ENCODE measurements around the gene PKP4. TPM values are rescaled to one million over a fixed set of nuclear protein-coding genes. Genes with fewer than 3 reads are reported as not detected.

The PKP4 gene
- total RNA-seq, 2 experiments from 2014 or later = 68.7 to 73.2 TPM

DNA sequence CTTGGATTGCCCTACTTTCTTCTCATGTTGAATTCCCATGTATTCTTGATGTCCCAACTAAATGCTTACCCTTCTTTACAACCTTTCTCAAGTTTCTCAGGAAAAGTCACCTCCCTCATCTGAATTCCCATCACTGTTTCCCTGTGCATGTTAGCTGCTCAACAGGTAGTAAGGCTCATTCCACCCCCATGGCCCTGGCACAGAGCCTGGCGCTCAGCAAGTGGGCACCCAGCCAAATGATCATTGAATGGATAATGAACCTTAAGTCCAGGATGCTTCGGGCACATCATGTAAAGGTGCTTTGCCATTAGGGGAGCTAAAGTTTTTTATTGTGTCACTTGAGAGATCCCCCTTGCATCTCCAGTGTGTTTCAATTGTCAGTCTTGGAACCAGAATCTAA lies 124.0 kb downstream of the PKP4 start:
- BruUV-seq (replicated peaks) = no TSS peak
- intact Hi-C loops (cut with micrococcal nuclease; ENCODE audit: unreplicated experiment) = no loop called here
- H3K4me2 ChIP-seq (ENCODE audit: low read length) = no peak overlapping the region

DNA sequence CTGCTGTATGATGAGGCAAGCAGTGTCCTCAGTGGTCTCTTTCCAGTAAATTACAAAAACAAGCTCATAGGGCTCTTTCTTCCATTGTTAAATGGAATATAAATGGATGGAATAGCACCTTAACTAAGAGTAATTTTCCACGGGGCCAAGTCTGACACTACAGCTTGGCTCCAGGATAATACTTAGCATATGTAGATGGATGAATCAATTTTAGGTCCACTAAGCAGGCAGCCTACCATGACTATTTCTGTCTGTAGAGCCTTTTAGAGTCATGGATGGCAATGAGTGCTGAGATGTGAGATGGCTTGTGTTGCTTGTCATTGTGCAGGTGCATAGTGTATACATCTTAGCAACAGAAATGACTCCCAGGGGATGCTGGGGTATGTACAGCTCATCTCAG lies 125.9 kb downstream of the PKP4 start:
- H3K4me2 ChIP-seq (ENCODE audit: low read length) = no peak overlapping the region
- POLR2A ChIA-PET = no interaction called here
- no peaks in the 10 kb centered on the region for H3K79me2 ChIP-seq (ENCODE audit: insufficient read depth, low read depth, low read length)
- CTCF ChIA-PET (ENCODE audit: unreplicated experiment) = no interaction called here
- BruUV-seq (replicated peaks) = no TSS peak
- DNase-seq (ENCODE audit: low spot score) = no peak
- H2AFZ ChIP-seq (ENCODE audit: low read length) = no peak overlapping the region
- no peaks in the 10 kb centered on the region for H3K9me3 ChIP-seq (ENCODE audit: low read length)
- H3K4me1 ChIP-seq (ENCODE audit: insufficient read depth, low read length, poor library complexity, severe bottlenecking) = no peaks in the 10 kb centered on the region
- no peak for TF ChIP-seq EZH2phosphoT487 (IDR thresholded peaks at IDR 0.05; ENCODE audit: borderline replicate concordance, low read depth, low read length)
- TF ChIP-seq, protein P1, sequence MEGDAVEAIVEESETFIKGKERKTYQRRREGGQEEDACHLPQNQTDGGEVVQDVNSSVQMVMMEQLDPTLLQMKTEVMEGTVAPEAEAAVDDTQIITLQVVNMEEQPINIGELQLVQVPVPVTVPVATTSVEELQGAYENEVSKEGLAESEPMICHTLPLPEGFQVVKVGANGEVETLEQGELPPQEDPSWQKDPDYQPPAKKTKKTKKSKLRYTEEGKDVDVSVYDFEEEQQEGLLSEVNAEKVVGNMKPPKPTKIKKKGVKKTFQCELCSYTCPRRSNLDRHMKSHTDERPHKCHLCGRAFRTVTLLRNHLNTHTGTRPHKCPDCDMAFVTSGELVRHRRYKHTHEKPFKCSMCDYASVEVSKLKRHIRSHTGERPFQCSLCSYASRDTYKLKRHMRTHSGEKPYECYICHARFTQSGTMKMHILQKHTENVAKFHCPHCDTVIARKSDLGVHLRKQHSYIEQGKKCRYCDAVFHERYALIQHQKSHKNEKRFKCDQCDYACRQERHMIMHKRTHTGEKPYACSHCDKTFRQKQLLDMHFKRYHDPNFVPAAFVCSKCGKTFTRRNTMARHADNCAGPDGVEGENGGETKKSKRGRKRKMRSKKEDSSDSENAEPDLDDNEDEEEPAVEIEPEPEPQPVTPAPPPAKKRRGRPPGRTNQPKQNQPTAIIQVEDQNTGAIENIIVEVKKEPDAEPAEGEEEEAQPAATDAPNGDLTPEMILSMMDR (conservative IDR thresholded peaks at IDR 0.05; ENCODE audit: low read length) = no peak
- H3K9me2 ChIP-seq (ENCODE audit: insufficient read depth, low read length) = no peaks in the 10 kb centered on the region
- H3K4me3 ChIP-seq (ENCODE audit: low read depth, low read length, poor library complexity, severe bottlenecking) = no peak overlapping the region
- H3K27ac ChIP-seq (ENCODE audit: low read depth, low read length, poor library complexity, severe bottlenecking) = no peak overlapping the region
- H4K20me1 ChIP-seq (ENCODE audit: insufficient read depth, low read length) = no peaks in the 10 kb centered on the region
- intact Hi-C loops (cut with micrococcal nuclease; ENCODE audit: unreplicated experiment) = no loop called here
- no peaks in the 10 kb centered on the region for H3K36me3 ChIP-seq (ENCODE audit: insufficient read depth, low read length)

More for the DNA sequence above, 124.0 kb downstream of the PKP4 start:
- TF ChIP-seq, protein P1 (conservative IDR thresholded peaks at IDR 0.05; ENCODE audit: low read length) = no peak
- no peak for TF ChIP-seq EZH2phosphoT487 (IDR thresholded peaks at IDR 0.05; ENCODE audit: borderline replicate concordance, low read depth, low read length)
- Histone ChIP-seq H3K27ac (ENCODE audit: low read depth, low read length, poor library complexity, severe bottlenecking) (no peak overlapping the region), H4K20me1 (ENCODE audit: insufficient read depth, low read length) (no peaks in the 10 kb centered on the region), H3K9me2 (ENCODE audit: insufficient read depth, low read length) (no peaks in the 10 kb centered on the region), H2AFZ (ENCODE audit: low read length) (no peak overlapping the region), H3K79me2 (ENCODE audit: insufficient read depth, low read depth, low read length) (no peaks in the 10 kb centered on the region), H3K36me3 (ENCODE audit: insufficient read depth, low read length) (no peaks in the 10 kb centered on the region), H3K4me3 (ENCODE audit: low read depth, low read length, poor library complexity, severe bottlenecking) (no peak overlapping the region), H3K9me3 (ENCODE audit: low read length) (no peaks in the 10 kb centered on the region), H3K4me1 (ENCODE audit: insufficient read depth, low read length, poor library complexity, severe bottlenecking) (no peaks in the 10 kb centered on the region)
- CTCF ChIA-PET (ENCODE audit: unreplicated experiment) = no interaction called here
- no peak for DNase-seq (ENCODE audit: low spot score)
- POLR2A ChIA-PET = no interaction called here

DNA sequence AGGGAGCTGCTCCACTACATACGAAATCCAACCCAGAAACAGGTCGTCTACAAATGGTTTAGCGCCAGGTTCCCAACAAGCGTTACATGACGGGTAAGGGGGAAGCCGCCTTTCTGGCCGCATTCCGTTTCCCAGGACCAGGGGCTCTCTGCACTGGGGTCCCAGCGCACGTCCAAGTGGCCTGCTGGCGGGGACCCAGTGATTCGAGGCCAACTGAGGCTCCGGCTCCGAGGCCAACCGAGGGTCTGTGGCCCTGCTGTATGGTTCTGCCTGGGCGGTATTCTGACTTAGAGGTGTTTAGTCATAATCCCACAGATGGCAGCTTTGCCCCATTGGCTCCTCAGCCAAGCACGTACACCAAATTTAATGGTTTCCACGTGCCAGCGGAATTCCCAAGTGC lies 127.2 kb downstream of the PKP4 start:
- H4K20me1 ChIP-seq (ENCODE audit: insufficient read depth, low read length) = no peaks in the 10 kb centered on the region
- BruUV-seq (replicated peaks) = no TSS peak
- ChIA-PET CTCF (ENCODE audit: unreplicated experiment) (no interaction called here), POLR2A (no interaction called here)
- no peak overlapping the region for H3K4me3 ChIP-seq (ENCODE audit: low read depth, low read length, poor library complexity, severe bottlenecking)
- H3K27ac ChIP-seq (ENCODE audit: low read depth, low read length, poor library complexity, severe bottlenecking) = no peak overlapping the region
- H2AFZ ChIP-seq (ENCODE audit: low read length) = no peak overlapping the region
- no peaks in the 10 kb centered on the region for H3K79me2 ChIP-seq (ENCODE audit: insufficient read depth, low read depth, low read length)
- no peak for DNase-seq (ENCODE audit: low spot score)
- no peaks in the 10 kb centered on the region for H3K36me3 ChIP-seq (ENCODE audit: insufficient read depth, low read length)
- no peak overlapping the region for H3K4me2 ChIP-seq (ENCODE audit: low read length)
- TF ChIP-seq, protein P1 (conservative IDR thresholded peaks at IDR 0.05; ENCODE audit: low read length) = no peak
- TF ChIP-seq EZH2phosphoT487 (IDR thresholded peaks at IDR 0.05; ENCODE audit: borderline replicate concordance, low read depth, low read length) = no peak
- H3K4me1 ChIP-seq (ENCODE audit: insufficient read depth, low read length, poor library complexity, severe bottlenecking) = no peaks in the 10 kb centered on the region
- H3K9me3 ChIP-seq (ENCODE audit: low read length) = no peaks in the 10 kb centered on the region
- H3K9me2 ChIP-seq (ENCODE audit: insufficient read depth, low read length) = no peaks in the 10 kb centered on the region; the same call in 1 of the 2 replicates
- intact Hi-C loops (cut with micrococcal nuclease; ENCODE audit: unreplicated experiment) = no loop called here

Data from OCI-LY7 (cell line).